K562 (cell line): Measurements from ENCODE around the gene TXNIP. TPM values are rescaled to one million over a fixed set of nuclear protein-coding genes. Genes with fewer than 3 reads are reported as not detected.

Source experiments
- BACH1 ChIP-seq: fragments of 200-800 bp; sonication (Bioruptor generic); IDR thresholded peaks from 2 replicates; pipeline ENCODE4 v1.6.1; 2016; ENCODE audit warnings: missing genetic modification characterization, missing compliant biosample characterization
- BMI1 ChIP-seq: fragments of 150-350 bp; IDR thresholded peaks from 2 replicates; pipeline ENCODE4 v1.6.1; 2014; ENCODE audit warnings: low read length
- C11orf30 ChIP-seq: fragments of 450-650 bp; IDR thresholded peaks from 2 replicates; pipeline ENCODE4 v1.6.1; 2016; ENCODE audit warnings: low read depth, mild to moderate bottlenecking
- GTF2A2 ChIP-seq: IDR thresholded peaks from 2 replicates; pipeline ENCODE4 v1.6.1; 2016; ENCODE audit warnings: mild to moderate bottlenecking, missing genetic modification characterization, missing compliant biosample characterization
- HNRNPH1 ChIP-seq: fragments of 200-400 bp; formaldehyde crosslinking; optimal IDR thresholded peaks from 2 replicates; pipeline ENCODE3; 2017; ENCODE audit warnings: low read depth, mild to moderate bottlenecking, low read length, moderate library complexity
- MYNN ChIP-seq, 2 experiments: sonication (generic); formaldehyde crosslinking in 1 of 2; IDR thresholded peaks; 2 replicates each; pipeline versions ENCODE4 v1.5.0 to v1.6.1; 2016 to 2020; ENCODE audit warnings: antibody characterized with exemption in 1 of 2, missing genetic modification reagents in 1 of 2
- POLR2A ChIP-seq: fragments of 450-650 bp; conservative IDR thresholded peaks from 2 replicates; pipeline ENCODE4 v1.6.1; 2016
- PRPF4 ChIP-seq: fragments of 200-400 bp; formaldehyde crosslinking; IDR thresholded peaks from one replicate; pipeline ENCODE4 v1.6.1; 2017; ENCODE audit warnings: low read length, low read depth, mild to moderate bottlenecking; ENCODE audit not compliant: insufficient read depth, poor library complexity, severe bottlenecking
- SREBF2 ChIP-seq: sonication (generic); formaldehyde crosslinking; IDR thresholded peaks from 2 replicates; pipeline ENCODE4 v1.4.0; 2020; ENCODE audit warnings: mild to moderate bottlenecking, missing genetic modification reagents
- TSHZ1 ChIP-seq: fragments of 250-450 bp; sonication (Bioruptor Pico); IDR thresholded peaks from 2 replicates; pipeline ENCODE4 v1.4.0; 2020; ENCODE audit warnings: mild to moderate bottlenecking, moderate library complexity
- ZNF197 ChIP-seq: fragments of 200-800 bp; sonication (Bioruptor generic); IDR thresholded peaks from 2 replicates; pipeline ENCODE4 v1.6.1; 2016; ENCODE audit warnings: low read depth, missing genetic modification characterization, missing compliant biosample characterization
- ZNF354B ChIP-seq: fragments of 250-450 bp; sonication (Bioruptor Pico); IDR thresholded peaks from 2 replicates; pipeline ENCODE4 v1.4.0; 2020
- polyA plus RNA-seq, 8 experiments: library from polyadenylated mRNA; depleted of rRNA in 4 of 8; stranded (reverse) in 5 of 8; unstranded in 3 of 8; fragments of >200 nt; fragmentation: Nextera tagmentation in 2 of 8; fragmentation: Illumina TruSeq in 1 of 8; extraction: Ambion mirVana in 2 of 8; extraction: Trizol in 1 of 8; gene quantifications; 2 replicates each; pipeline versions ENCODE4 v1.2.1 to v1.2.3, GENCODE V29; 2011 to 2014; ENCODE audit warnings: inconsistent platforms in 1 of 8, missing spikeins in 1 of 8
- total RNA-seq, 7 experiments: library from RNA; depleted of rRNA in 6 of 7; stranded (reverse); fragments of >200 nt in 6 of 7; fragmentation: Illumina TruSeq in 2 of 7; extraction: Trizol in 2 of 7; gene quantifications; 2 replicates each; pipeline versions ENCODE4 v1.2.1 to v1.2.3, GENCODE V29; 2011 to 2021; ENCODE audit warnings: low replicate concordance in 1 of 7
- TF ChIP-seq, protein P1 (sequence below), 2 experiments: fragments of 450-650 bp; formaldehyde crosslinking in 1 of 2; IDR thresholded peaks; 2 replicates each; pipeline versions ENCODE4 v1.4.0 to v1.6.1; 2014 to 2020; ENCODE audit warnings: mild to moderate bottlenecking in 2 of 2, borderline replicate concordance in 1 of 2, low read depth in 1 of 2
- TF ChIP-seq, protein P2 (sequence below): fragments of 250-450 bp; sonication (Bioruptor Pico); IDR thresholded peaks from 2 replicates; pipeline ENCODE4 v1.4.0; 2020; ENCODE audit warnings: mild to moderate bottlenecking, moderate library complexity

Gene TXNIP
- total and polyA plus RNA-seq, 9 of the 15 experiments (the other 6 are each of a cell fraction or from before 2014, with no cell fraction given), result 120 to 499 (median 257) TPM

- TF ChIP-seq, protein P1, sequence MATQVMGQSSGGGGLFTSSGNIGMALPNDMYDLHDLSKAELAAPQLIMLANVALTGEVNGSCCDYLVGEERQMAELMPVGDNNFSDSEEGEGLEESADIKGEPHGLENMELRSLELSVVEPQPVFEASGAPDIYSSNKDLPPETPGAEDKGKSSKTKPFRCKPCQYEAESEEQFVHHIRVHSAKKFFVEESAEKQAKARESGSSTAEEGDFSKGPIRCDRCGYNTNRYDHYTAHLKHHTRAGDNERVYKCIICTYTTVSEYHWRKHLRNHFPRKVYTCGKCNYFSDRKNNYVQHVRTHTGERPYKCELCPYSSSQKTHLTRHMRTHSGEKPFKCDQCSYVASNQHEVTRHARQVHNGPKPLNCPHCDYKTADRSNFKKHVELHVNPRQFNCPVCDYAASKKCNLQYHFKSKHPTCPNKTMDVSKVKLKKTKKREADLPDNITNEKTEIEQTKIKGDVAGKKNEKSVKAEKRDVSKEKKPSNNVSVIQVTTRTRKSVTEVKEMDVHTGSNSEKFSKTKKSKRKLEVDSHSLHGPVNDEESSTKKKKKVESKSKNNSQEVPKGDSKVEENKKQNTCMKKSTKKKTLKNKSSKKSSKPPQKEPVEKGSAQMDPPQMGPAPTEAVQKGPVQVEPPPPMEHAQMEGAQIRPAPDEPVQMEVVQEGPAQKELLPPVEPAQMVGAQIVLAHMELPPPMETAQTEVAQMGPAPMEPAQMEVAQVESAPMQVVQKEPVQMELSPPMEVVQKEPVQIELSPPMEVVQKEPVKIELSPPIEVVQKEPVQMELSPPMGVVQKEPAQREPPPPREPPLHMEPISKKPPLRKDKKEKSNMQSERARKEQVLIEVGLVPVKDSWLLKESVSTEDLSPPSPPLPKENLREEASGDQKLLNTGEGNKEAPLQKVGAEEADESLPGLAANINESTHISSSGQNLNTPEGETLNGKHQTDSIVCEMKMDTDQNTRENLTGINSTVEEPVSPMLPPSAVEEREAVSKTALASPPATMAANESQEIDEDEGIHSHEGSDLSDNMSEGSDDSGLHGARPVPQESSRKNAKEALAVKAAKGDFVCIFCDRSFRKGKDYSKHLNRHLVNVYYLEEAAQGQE (IDR thresholded peaks at IDR 0.05; ENCODE audit: borderline replicate concordance), result no peak
- TF ChIP-seq, protein P1 (CRISPR knock-in tag; IDR thresholded peaks at IDR 0.05; ENCODE audit: low read depth), result no peak
- TF ChIP-seq, protein P2, sequence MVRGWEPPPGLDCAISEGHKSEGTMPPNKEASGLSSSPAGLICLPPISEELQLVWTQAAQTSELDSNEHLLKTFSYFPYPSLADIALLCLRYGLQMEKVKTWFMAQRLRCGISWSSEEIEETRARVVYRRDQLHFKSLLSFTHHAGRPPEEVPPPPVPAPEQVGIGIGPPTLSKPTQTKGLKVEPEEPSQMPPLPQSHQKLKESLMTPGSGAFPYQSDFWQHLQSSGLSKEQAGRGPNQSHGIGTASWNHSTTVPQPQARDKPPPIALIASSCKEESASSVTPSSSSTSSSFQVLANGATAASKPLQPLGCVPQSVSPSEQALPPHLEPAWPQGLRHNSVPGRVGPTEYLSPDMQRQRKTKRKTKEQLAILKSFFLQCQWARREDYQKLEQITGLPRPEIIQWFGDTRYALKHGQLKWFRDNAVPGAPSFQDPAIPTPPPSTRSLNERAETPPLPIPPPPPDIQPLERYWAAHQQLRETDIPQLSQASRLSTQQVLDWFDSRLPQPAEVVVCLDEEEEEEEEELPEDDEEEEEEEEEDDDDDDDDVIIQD, result no peak
- TF ChIP-seq BMI1, result no peak
- TF ChIP-seq PRPF4, result no peak
- peak; percentile 69 for TF ChIP-seq POLR2A
- peak; percentile 76 for TF ChIP-seq MYNN (IDR thresholded peaks at IDR 0.05)
- TF ChIP-seq MYNN (CRISPR knock-in tag; IDR thresholded peaks at IDR 0.05), result no peak
- no peak for TF ChIP-seq ZNF354B (CRISPR knock-in tag)
- TF ChIP-seq ZNF197, result no peak
- TF ChIP-seq BACH1, result no peak
- TF ChIP-seq C11orf30, result no peak
- TF ChIP-seq SREBF2 (CRISPR knock-in tag), result no peak
- no peak for TF ChIP-seq TSHZ1 (CRISPR knock-in tag)
- no peak for TF ChIP-seq HNRNPH1
- TF ChIP-seq GTF2A2 (tag), result no peak
These were observed 38.7 kb downstream of the TXNIP start, which contains the start of gene LIX1L (continued) for GRCh38 chr1:145957443-145958319.
